HG03558 (cell line): ENCODE data around the gene IL4I1.

Experiments
- ATAC-seq: cut with Tn5 transposase; IDR thresholded peaks from one replicate; pipeline ENCODE4 v1.9.1; 2021; ENCODE audit warnings: moderate number of reproducible peaks; ENCODE audit not compliant: unreplicated experiment; ENCODE audit errors: extremely low read depth

The IL4I1 gene

GRCh38 chr19:49854378-49855263, 42.1 kb downstream of the IL4I1 start:
- ATAC-seq: no peak

DNA sequence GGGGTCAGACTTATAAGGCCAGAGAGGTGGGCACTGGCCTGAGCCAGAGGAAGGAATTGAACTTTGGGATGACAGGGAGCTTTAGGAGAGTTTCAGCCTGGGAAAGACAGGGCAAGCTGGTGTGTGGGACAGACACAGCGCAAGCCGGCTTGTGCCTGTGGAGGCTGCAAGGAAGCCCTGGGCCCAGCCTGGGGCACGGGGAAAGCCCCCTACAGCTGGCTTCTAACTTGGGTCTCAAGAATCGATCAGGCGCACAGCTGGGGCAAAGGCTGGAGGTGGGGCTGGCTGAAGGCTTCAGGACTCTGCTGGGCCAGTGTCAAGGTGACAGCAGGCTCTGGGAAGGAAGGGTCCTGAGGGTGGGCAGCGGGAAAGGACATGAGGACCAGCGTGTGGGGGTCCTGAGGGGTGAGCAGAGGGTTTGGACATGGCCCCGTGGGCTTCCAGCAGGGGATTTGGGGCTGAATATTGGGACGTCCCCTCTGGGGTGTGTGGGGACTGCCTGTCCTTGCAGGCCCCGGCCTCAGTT, 42.8 kb downstream of the IL4I1 start:
- no peak for ATAC-seq

- ATAC-seq: no peak
Measured at GRCh38 chr19:49852631-49853126, 44.0 kb downstream of the IL4I1 start.

GRCh38 chr19:49851456-49852259, 45.0 kb downstream of the IL4I1 start:
- ATAC-seq: no peak

DNA sequence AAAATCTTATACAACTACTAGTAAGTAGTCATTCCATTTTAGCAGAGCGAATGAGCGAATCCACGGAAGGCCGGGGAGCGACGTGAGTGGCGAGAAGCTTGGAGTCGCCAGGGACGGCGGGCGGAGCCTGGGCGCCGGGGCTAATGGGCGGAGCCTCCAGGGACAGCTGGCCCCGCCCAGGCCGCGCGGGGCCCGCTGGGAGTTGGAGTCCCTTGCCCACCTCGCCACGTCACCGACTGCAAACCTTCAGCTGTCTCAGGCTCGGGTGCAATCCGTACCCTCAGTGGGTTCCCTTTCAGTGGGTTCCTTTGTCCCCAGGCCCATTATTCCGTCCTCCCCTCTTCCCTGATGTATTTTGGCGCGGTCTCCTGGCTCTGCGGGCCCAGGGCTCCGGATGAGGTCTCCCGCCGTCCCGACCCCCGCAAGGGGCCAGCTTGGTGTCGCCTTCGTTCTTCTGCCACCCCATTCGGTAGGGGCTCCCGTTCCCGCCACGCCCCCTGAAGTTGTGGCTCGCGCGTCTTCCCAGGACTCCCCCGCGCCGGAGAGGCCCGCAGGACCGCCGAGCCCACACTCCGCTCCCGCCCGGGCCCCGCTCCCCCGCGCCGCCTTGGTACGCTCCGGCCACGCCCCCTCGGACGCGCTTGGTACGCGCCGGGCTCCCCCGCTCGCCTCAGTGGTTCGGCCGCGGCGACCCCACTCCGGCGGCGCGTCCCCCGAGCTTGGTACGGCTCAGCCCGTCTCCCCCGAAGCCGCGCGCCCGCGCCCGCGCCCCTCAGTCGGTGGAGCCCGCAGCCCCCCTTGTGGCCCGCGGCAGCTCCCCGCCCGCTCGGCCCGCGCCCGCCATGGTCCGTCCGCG, 46.0 kb downstream of the IL4I1 start, which contains the start of gene PTOV1:
TSS of gene PTOV1 (plus strand) at position 673 of the 856 bp plus-strand sequence.
- peak; percentile 32 for ATAC-seq

DNA sequence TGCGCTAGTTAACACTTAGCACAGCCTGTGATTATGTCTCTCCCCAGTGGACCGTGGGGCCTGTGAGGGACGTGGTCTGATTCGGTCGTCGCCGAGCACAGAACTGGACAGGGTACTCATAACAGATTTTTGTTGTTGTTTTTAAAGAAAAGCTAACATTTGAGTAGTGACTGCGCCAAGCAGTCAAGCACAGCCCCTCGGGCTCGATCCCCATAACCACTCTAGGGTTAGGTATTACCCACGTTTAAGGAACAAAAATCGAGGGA, 46.5 kb downstream of the IL4I1 start:
- ATAC-seq: no peak

DNA sequence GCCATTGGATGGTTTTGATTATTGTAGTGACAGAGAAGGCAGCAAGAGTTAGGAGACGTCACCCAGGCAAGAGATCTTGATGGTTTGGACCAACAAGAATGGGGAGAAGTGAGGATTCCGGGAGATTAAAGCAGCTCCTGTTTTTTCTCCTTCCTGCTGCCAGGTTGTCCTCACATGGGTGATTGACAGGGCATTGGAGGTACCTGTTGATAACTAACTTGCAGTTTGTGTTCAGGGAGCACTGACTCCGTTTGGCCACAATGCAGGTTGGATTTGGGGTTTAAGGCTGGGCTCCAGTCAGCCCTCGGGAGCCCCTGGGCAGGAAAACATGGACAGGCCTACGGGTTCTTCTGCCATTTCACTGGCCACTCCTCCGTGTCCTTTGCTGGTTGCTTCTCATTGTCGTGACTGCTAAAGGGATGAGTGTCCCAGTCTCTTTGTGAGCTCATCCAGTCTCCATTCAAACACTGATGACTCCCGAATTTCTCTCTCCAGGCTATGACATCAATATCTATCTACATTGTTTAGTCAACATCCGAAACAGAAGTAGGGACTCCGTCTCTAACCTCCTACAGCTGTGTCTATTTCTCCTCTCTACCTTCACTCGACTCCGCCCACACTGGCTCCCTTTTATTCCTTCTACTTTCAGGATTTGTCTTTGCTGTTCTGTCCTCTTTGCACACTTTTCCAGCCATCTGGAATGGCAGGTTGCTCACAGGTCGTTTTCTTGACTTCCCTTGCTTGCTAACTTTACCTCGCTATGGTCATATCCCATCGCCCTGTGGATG, 47.1 kb downstream of the IL4I1 start:
- ATAC-seq: no peak

DNA sequence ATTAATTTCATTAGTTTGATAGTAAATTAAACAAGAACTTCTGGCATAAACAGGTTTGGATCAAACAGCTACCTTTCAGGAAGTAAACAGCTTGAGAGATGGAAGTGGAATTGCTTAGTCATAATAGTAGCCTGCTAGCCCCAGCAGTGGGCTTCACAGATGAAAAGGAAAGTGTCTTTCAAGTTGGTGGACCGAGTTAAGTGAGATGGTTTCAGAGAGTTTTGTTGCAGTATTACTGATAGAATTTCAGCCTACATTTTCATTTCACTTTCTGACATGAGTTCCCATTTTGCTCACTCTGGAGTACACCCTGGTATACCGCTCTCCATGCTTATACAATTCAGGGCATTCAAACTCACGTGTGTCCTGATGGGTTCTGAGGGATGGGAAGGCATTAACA, 47.7 kb downstream of the IL4I1 start:
- ATAC-seq: no peak

GRCh38 chr19:49847731-49848696, 48.7 kb downstream of the IL4I1 start:
- no peak for ATAC-seq

DNA sequence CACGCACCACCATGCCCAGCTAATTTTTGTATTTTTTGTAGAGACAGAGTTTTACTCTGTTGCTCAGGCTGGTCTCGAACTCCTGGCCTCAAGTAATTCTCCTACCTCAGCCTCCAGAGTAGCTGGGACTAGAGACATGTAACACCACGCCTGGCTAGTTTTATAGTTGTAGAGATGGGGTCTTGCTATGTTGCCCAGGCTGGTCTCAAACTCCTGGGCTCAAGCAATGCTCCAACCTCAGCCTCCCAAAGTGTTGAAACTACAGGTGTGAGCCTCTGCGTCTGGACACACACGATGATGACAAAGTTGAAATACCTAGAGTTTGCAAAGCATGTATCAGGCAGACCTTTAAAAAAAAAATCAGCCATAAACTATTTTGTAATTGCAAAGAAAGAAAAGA, 50.3 kb downstream of the IL4I1 start:
- ATAC-seq: no peak

DNA sequence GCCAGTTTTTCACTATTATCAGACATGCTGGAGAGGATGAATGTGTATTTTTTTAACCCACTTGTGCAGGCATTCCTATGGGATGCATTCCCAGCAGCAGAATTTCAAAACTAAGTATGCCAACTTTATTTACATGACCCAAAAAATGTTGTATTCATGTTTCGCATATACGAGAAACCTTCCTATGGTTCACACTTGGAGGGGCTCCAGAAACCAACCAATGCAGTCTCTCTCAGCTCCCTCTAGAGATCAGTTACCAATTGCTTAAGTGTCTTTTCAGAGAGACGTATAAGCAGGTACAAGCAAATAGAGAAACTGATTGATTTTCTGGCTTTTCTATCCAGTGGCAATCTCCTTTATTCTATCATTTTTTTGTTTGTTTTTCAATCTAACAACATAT, 51.3 kb downstream of the IL4I1 start:
- no peak for ATAC-seq

GRCh38 chr19:49844138-49845095, 52.3 kb downstream of the IL4I1 start:
- no peak for ATAC-seq

DNA sequence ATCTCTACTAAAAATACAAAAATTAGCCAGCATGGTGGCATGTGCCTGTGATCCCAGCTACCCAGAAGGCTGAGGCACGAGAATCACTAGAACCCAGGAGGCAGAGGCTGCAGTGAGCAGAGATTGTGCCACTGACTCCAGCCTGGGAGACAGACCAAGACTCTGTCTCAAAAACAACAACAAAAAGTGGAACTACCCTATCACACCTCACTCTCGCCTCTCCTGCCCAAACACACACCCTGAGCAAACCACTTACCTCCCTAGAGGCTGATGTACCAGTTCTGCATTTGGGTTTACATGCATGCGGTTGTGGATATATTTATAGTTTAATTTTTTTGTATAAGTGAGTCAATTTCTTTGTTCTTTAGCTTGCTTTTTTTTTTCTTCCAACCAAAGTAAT, 53.4 kb downstream of the IL4I1 start:
- ATAC-seq: no peak

- no peak for ATAC-seq
Measured at GRCh38 chr19:49840736-49841249, 55.9 kb downstream of the IL4I1 start.

GRCh38 chr19:49840321-49840720, 56.4 kb downstream of the IL4I1 start:
- ATAC-seq: no peak

DNA sequence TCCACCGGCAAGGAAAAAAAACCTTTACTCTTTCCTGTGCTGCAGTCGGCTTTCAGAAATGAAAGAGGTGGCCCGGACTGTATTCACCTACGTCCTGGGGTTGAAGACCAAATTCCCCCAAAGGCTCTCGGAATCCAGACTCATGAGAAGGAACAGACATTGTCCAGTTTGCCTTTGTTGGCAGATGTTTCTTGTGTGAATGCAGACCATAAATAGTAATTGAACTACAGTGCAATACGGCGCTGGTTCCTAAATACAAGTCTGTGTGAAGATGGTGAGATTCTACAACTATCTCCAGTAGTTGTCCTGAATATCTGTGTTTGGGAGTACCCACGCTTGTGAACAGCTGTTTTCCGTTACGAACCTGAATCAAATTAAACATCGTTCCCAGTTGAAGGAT, 57.0 kb downstream of the IL4I1 start:
- ATAC-seq: no peak
